COLO668 (cell line): ENCODE measurements around the gene AASDH.

Experiments used
- DNase-seq: peaks from one replicate; lab custom pipeline; 2025; ENCODE audit not compliant: unreplicated experiment; lab: John Stamatoyannopoulos, UW

The AASDH gene

DNA sequence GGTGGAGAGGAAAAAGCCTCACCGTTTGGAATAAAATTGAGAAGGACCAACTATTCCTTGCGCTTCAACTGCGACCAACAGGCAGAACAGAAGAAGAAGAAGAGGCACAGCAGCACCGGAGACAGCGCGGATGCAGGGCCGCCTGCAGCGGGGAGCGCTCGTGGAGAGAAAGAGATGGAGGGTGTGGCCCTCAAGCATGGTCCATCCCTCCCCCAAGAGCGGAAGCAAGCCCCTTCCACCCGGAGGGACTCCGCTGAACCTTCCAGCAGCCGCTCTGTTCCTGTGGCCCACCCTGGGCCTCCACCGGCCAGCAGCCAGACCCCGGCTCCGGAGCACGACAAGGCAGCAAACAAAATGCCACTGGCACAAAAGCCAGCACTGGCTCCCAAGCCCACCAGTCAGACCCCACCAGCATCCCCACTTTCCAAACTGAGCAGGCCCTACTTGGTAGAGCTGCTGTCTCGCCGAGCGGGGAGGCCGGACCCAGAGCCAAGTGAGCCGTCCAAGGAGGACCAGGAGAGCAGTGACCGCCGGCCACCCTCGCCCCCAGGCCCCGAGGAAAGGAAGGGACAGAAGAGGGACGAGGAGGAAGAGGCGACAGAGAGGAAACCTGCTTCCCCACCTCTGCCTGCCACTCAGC lies 71.2 kb downstream of the AASDH start:
- DNase-seq: no peak

DNA sequence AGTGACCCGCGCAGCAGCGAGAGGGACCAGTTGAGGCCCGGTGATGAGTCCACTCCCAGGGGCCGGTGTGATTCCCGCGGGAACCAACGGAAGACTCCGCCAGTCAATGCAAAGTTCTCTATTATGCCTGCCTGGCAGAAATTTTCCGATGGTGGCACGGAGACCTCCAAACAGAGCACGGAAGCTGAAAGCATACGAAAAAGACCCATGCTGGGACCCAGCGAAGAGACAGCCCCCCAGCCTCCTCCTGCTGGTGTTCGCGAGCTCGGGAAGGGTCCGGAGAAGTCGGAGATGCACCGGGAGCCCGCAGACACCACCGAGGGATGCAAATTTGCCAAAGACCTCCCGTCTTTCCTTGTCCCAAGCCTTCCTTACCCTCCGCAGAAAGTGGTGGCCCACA lies 71.7 kb downstream of the AASDH start:
- no peak for DNase-seq

DNA sequence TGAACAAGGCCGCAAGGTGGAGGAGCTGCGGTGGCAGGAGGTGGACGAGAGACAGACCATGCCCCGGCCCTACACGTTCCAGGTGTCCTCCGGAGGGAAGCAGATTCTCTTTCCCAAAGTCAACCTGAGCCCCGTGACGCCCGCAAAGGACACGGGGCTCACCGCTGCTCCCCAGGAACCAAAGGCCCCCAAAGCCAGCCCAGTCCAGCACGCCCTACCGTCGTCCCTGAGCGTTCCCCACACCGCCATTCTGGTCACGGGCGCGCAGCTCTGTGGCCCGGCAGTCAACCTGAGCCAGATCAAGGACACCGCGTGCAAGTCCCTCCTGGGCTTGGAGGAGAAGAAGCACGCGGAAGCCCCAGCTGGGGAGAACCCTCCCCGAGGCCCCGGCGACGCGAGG lies 72.2 kb downstream of the AASDH start:
- no peak for DNase-seq

DNA sequence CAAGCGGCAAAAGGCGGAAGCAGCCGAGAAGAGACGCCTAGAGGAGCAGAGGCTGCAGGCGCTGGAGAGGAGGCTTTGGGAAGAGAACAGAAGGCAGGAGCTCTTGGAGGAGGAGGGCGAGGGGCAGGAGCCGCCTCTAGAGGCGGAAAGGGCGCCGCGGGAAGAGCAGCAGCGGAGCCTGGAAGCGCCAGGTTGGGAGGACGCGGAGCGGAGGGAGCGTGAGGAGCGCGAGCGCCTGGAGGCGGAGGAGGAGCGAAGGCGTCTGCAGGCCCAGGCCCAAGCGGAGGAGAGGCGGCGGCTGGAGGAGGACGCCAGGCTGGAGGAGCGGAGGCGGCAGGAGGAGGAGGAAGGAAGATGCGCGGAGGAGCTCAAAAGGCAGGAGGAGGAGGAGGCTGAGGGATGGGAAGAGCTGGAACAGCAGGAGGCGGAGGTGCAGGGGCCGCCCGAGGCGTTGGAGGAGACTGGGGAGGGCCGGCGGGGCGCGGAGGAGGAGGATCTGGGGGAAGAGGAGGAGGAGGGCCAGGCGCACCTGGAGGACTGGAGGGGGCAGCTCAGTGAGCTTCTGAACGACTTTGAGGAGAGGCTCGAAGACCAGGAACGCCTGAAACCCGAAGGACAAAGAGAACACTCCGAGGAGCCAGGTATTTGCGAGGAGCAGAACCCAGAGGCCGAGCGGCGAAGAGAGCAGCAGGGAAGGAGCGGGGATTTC lies 72.9 kb downstream of the AASDH start:
- no peak for DNase-seq

DNA sequence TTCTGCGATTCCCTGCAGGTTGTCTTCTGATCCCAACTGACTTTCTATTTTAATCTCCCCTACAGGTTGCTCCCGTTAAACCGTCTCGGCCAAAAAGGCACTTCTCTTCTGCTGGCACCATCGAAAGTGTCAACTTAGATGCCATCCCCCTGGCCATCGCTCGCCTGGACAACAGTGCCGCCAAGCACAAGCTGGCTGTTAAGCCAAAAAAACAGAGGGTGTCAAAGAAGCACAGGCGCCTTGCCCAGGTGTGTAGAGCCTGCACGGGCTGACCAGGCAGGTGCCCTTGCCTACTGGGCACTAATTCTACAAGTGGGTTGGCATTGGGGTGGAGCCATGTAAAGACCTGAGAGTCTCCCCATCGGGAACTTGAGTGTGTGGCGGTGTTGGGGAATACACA lies 74.2 kb downstream of the AASDH start:
- no peak for DNase-seq

DNA sequence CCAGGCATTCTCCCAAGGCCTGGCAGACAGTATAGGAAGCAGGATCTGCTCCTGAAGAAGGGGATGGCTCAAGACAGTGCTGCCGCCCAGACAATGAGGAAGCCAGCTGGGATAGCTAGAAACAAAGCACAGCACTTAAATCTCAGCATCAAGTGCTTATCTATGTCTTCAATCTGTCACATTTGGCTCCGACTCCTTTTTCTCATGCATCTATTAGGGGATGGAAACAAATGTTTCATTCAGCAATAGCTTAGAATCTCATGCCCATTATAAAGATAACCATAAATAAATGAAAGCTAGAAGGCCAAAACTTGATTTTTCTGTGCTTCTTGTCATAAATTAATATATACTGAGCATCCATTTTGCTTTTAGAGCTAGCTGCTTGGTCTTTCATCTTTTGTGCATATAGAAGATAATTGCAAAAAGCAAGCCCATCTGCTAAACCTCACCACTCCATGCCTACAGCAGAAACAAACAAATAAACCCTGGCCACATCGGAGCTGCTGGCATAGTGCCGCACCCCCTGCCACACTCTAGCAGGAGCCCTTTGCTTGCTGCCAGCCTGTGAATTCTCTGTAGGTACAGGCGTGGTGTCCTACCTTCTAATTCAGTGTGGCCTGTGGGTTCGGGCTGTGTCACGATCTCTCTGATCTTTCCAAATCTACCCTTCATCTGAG lies 75.9 kb downstream of the AASDH start:
- no peak for DNase-seq

DNA sequence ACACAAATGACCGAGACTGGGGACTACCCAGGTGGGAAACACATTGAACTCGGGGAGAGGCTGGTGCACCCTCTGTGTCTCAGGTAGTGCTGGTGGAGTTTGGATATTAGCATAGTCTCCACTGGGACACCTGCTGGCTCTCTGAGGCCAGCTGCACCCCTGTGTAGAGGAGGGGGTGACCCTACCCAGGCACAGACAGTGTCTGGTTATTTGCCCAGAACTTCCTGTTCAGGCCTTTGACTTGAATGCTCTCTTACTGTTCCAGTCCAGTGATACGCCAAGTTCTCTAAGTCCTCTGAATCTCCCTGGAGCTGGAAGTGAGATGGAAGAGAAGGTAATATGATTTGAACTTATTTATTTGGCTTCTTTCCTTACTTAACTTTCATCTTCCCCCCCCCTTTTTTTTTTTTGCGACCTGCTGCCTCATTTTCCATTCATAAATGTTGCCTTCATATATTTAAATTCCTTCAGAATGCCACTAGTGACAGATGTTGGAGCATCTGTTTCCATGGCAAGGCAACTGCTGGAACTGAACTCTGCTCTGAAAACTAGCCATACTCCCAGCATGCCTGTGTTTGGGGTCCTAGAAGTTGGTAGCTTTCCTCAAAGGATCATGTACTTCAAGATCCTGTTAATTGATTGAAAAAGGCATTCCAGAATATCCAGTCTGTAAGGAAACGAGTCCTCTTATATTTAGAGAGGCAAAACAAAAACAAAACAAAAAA lies 76.7 kb downstream of the AASDH start:
- DNase-seq: no peak

DNA sequence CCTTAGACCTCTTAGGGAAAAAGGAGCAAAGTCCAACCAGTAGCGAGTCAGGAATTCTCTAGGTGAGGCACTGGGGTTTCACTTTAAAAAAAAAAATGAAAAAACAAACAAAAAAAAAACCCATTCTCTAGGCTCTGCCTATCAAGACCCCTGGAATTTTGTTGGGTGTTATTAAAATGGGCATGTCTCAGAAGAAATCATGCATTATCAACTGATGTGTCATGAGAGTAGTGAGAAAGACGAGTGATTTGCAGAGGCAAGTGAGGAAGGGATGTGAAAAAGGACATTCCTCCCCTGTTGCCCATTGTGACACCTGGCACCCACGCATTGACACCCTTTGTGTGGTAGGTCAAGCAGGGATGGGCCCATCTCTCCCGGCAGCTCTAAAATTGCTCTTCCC lies 78.9 kb downstream of the AASDH start:
- DNase-seq: no peak

DNA sequence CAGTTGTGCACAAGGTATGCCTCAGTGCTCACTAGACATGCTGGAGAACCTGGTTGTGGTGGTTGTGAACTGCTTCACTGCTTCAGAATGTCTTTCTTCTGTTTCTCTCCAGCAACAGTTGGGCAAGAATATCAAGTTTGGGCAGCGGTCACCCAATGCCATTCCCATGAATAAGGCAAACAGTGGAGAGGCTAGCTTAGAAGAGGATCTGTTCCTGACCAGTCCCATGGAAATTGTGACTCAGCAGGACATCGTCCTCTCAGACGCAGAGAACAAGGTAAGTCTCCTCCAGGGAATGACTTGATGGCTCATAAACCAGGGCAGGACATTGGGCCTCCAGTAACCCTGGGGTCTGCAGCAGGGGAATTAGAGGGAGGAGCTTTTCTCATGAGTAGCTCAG lies 79.9 kb downstream of the AASDH start:
- DNase-seq: no peak

DNA sequence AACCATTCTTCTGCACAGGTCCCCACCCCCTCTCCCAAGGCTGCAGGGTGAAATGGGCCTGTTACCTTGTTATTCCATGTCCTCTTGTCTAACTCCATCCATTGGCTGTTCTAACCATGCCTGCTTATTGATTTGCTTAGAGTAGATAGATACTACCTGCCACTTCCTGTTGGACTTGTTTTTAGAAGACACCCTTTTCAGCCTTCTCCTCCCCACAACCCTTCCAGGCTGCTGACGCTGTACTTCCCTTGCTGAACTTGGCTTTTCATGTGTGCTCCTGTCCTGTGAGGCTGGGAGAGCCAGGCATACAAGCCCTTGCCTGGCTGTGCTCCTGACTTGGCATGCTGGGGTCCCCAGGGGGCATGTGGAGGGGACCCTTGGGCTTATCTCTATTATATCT lies 81.9 kb downstream of the AASDH start:
- DNase-seq: no peak

DNA sequence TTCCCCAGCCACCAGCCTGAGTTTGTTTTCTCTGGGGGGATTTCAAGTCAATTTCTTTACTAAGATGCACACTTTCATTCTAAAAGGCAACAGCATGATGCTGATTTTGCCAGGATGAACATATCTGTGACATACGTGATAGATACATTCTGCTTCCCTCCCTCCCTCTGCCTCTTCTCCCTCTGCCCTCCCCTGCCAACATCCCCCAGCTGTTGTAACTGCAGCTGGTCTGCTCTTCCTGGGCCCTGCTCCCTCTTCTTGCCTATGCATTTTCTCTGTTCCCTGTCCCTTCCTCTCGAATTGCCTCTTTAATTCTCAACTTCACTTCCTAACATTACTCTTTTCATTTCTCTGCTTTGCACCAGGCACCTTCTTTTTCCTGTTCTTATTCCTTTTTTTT lies 83.4 kb downstream of the AASDH start:
- no peak for DNase-seq

DNA sequence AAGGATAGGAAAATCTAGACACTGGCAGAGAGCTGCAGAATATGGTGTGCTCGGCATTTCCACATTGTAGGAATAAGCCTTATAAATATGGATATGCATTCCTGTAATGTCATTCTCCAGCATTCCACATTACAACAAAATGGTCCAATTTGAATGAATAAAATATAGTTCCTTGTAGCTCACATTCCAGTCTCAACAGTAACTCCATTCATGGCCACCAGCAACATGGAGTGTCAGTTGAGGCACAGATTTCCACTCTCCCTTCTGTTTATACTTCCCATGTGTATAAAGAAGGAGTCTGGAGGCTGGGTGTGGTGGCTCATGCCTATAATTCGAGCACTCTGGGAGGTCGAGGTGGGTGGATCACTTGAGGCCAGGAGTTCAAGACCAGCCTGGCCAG lies 84.5 kb downstream of the AASDH start:
- no peak for DNase-seq

DNA sequence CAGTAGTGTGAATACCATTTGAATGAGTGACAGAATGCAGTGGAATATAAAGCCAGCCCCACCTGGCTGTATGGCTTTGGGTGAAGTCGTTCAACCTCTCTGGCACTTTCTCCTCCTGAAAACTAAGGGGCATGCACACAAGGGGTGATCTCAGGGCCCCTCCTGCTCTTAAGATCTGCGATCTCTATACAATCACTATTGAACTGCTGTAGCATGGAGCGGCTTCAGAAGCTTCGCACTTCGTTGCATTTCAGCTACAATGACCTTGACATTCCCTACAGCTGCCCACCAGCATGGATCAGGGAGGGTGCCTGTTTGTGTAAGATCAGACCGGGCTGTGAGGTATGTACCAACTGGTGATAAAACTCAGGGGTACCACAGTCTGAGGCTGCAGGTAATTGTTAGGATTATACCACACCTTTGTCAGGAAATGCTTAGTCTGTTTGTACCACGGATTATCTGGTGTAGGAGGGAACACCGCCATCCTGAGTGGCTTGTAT lies 85.2 kb downstream of the AASDH start:
- no peak for DNase-seq

DNA sequence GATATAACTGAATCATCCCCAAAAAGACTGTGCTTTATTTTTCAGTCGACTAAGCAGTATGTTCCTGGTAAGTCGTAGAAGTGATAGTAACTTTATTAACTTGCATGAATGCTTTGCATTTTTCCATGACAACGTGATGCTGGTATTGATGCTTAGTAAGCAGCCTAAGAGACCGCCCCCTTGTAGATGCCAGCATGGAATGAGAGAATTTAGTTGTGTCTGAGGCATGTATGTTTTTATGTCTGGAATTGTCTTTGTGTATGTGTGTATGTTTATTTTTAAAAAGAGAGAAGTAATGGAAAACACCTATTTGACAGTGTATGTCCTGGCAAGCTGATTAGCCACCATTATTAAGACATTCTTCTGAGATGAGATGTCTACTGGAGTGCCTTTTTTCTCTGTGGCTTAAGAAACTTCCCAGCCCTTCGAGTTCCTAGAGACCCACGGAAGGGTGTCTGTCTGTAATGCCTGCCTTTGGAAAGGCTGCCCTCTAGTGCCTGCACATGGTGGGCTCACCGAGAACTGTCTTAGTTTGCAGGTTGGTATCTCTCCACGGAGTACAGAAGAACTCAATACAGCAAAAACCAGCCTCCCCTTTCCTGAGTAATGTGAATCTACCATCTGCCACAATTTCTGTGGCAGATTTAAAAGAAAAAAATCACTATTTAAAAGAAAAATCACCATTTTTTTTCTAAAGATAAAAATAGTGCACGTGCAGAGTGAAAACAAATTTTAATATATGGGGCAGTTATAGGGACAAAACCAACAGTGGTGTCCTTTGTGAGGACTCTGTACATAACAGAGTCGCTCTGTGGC lies 85.9 kb downstream of the AASDH start:
- DNase-seq: peak; percentile 50

DNA sequence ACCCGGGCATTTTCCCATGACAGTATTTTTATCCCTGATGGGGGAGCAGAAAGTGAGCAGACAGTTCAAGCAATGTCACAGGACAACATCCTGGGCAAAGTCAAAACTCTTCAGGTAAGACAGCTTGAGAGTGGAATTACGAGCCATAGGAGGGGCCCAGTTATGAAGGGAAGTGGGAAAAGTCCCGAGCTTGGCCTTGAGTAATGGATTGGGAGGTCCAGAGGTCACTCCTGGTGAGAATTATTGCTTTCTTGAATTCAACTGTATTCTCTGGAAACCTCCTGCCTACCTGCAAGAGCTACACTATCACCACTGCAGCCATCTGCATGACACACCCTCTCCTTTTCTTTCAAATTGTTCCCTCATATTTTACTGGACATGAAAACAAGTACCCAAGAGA lies 89.1 kb downstream of the AASDH start:
- no peak for DNase-seq

DNA sequence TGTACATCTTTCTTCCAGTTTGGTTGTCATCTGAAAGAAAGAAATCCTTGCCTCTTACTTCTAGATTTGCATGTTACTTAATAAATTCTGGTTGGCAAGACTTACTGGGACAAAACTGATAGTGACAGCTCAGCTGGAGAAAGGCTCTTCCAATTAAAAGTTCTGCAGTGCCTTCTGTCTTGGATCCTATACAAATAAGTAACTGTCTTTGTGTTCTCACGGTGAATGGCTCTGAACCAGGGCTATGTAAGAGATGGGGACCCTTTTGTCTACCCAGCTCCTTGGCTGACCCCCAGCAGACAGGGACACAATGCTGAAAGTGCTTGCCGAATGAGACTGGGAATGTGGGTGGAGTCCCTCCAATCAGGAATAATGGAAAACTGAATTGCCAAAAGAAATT lies 89.5 kb downstream of the AASDH start:
- DNase-seq: no peak

DNA sequence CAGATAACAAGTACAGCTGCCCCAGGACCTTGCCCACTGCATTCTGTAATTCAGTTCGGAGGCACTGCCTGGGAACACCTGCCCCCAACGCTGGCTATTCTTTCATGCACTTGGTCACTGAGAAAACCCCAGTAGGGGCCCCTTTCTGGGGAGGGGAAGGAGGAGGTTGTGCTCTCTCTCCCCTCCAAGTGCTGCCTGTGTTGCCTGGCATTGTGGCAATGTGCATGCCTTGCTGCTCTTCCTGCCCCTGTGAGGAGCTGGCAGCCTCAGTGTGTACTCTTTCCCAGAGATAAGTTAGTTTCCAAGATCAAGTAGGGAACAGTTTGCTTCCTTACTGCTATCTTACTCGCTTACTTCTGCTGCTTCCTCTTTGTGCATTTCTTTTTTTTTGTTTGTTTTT lies 90.8 kb downstream of the AASDH start:
- DNase-seq: no peak

DNA sequence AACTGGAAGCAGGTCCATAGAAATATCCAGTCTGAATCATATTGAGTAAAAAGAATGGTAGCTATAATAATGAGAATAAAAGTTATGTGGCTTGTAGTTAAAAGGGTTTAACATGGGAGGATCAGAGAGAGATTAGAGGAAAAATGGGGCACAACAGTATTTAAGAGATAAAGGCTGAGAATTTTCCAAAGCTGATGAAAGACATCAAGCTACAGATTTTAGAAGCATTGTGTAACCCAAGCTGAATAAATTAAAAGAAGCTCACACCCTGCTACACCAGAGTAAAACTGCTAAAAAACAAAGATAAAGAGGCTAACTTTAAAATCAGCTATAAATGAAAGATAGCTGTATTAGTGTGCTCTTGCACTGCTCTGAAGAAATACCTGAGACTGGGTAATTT lies 94.2 kb downstream of the AASDH start:
- DNase-seq: no peak

DNA sequence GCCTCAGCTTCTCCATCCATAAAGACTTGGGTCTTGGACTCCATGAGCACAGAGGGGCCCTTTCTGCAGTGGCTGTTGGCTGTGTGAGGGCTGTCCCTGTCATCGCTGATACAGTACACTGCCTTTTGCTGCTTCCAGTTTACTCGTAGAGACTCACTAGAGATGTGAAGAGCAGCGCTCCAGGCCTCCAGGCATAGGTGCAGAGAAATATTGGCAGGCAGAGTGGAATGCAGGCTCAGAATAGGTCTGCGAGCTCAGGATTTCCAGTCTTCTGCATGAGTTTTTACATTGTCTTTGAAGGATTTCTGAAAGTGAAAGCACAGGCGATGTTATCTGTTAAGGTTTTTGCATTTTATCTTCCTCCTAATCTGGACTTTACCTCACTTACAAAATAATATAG lies 97.4 kb downstream of the AASDH start:
- no peak for DNase-seq

DNA sequence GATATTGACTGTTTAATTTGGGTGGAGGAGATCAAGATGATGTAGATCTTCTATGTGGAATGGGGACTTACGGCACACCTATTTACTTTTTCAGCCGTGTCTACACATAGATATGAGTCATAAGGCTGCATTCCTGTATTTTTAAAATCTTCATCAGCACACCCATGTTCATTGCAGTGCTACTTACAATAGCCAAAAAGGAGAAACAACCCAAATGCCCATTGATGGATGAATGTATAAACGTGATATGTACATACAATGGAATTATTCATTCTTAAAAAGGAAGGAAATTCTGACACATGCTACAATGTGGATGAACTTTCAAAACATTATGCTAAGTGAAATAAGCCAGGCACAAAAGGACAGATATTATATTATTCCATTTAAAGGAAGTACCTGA lies 98.6 kb downstream of the AASDH start:
- DNase-seq: no peak
